ENCODE data around the gene UTP14C.
"Not testable (repeated sequence)": the region's sequence is repeated elsewhere in the genome, so short reads cannot be mapped to it uniquely, and the experiment has no call there.

UTP14C gene

GRCh38 chr13:52026246-52026626 is 1.7 kb downstream of the UTP14C start:
- Histone ChIP-seq H3K9me3 (ENCODE audit: control insufficient read depth, low read depth, low read length) (no peaks in the 10 kb centered on the region), H3K36me3 (ENCODE audit: control insufficient read depth, low read depth, low read length) (peaks cover 30% of the 10 kb centered on the region), H3K4me1 (ENCODE audit: control insufficient read depth, low read depth, low read length) (no peaks in the 10 kb centered on the region), H3K27ac (ENCODE audit: low read length) (no peak overlapping the region), H3K4me3 (ENCODE audit: low read length) (no peak overlapping the region), H3K27me3 (ENCODE audit: control insufficient read depth, insufficient read depth, low read length) (no peaks in the 10 kb centered on the region), H3K9ac (ENCODE audit: low read length) (no peak overlapping the region)

- Histone ChIP-seq H3K36me3 (ENCODE audit: control insufficient read depth, low read depth, low read length) (peaks cover 30% of the 10 kb centered on the region), H3K9ac (ENCODE audit: low read length) (no peak overlapping the region), H3K9me3 (ENCODE audit: control insufficient read depth, low read depth, low read length) (no peaks in the 10 kb centered on the region), H3K27me3 (ENCODE audit: control insufficient read depth, insufficient read depth, low read length) (no peaks in the 10 kb centered on the region), H3K27ac (ENCODE audit: low read length) (no peak overlapping the region), H3K4me1 (ENCODE audit: control insufficient read depth, low read depth, low read length) (no peaks in the 10 kb centered on the region), H3K4me3 (ENCODE audit: low read length) (no peak overlapping the region)
These were observed 3.3 kb downstream of the UTP14C start for GRCh38 chr13:52027832-52028231.

- no peaks in the 10 kb centered on the region for H3K27me3 ChIP-seq (ENCODE audit: control insufficient read depth, insufficient read depth, low read length)
- H3K36me3 ChIP-seq (ENCODE audit: control insufficient read depth, low read depth, low read length) = peaks cover 30% of the 10 kb centered on the region
These were observed 5.1 kb downstream of the UTP14C start for GRCh38 chr13:52029569-52029968.

GRCh38 chr13:52030401-52030800 is 5.9 kb downstream of the UTP14C start:
- not testable (repeated sequence) for H3K27ac ChIP-seq (ENCODE audit: low read length); H3K4me1 ChIP-seq (ENCODE audit: control insufficient read depth, low read depth, low read length); H3K4me3 ChIP-seq (ENCODE audit: low read length); H3K9me3 ChIP-seq (ENCODE audit: control insufficient read depth, low read depth, low read length); H3K27me3 ChIP-seq (ENCODE audit: control insufficient read depth, insufficient read depth, low read length); H3K9ac ChIP-seq (ENCODE audit: low read length)
- peaks cover 24% of the 10 kb centered on the region for H3K36me3 ChIP-seq (ENCODE audit: control insufficient read depth, low read depth, low read length)

More at GRCh38 chr13:52029569-52029968, 5.1 kb downstream of the UTP14C start:
- Histone ChIP-seq H3K9me3 (ENCODE audit: control insufficient read depth, low read depth, low read length) (no peaks in the 10 kb centered on the region), H3K27ac (ENCODE audit: low read length) (no peak overlapping the region), H3K4me3 (ENCODE audit: low read length) (no peak overlapping the region), H3K9ac (ENCODE audit: low read length) (no peak overlapping the region), H3K4me1 (ENCODE audit: control insufficient read depth, low read depth, low read length) (no peaks in the 10 kb centered on the region)

GRCh38 chr13:52033039-52033438 is 8.5 kb downstream of the UTP14C start:
- Histone ChIP-seq H3K27ac (ENCODE audit: low read length) (no peak overlapping the region), H3K27me3 (ENCODE audit: control insufficient read depth, insufficient read depth, low read length) (no peaks in the 10 kb centered on the region), H3K4me3 (ENCODE audit: low read length) (no peak overlapping the region), H3K9ac (ENCODE audit: low read length) (no peak overlapping the region), H3K9me3 (ENCODE audit: control insufficient read depth, low read depth, low read length) (no peaks in the 10 kb centered on the region), H3K4me1 (ENCODE audit: control insufficient read depth, low read depth, low read length) (no peaks in the 10 kb centered on the region), H3K36me3 (ENCODE audit: control insufficient read depth, low read depth, low read length) (peaks cover 16% of the 10 kb centered on the region)

GRCh38 chr13:52034616-52035226 is 10.2 kb downstream of the UTP14C start:
- no peaks in the 10 kb centered on the region for H3K9me3 ChIP-seq (ENCODE audit: control insufficient read depth, low read depth, low read length)
- H3K9ac ChIP-seq (ENCODE audit: low read length) = no peak overlapping the region
- H3K4me1 ChIP-seq (ENCODE audit: control insufficient read depth, low read depth, low read length) = no peaks in the 10 kb centered on the region
- no peaks in the 10 kb centered on the region for H3K36me3 ChIP-seq (ENCODE audit: control insufficient read depth, low read depth, low read length)
- no peaks in the 10 kb centered on the region for H3K27me3 ChIP-seq (ENCODE audit: control insufficient read depth, insufficient read depth, low read length)
- H3K27ac ChIP-seq (ENCODE audit: low read length) = no peak overlapping the region
- H3K4me3 ChIP-seq (ENCODE audit: low read length) = no peak overlapping the region

- Histone ChIP-seq H3K36me3 (ENCODE audit: control insufficient read depth, low read depth, low read length) (no peaks in the 10 kb centered on the region), H3K9ac (ENCODE audit: low read length) (no peak overlapping the region), H3K27me3 (ENCODE audit: control insufficient read depth, insufficient read depth, low read length) (no peaks in the 10 kb centered on the region), H3K27ac (ENCODE audit: low read length) (no peak overlapping the region), H3K4me1 (ENCODE audit: control insufficient read depth, low read depth, low read length) (no peaks in the 10 kb centered on the region), H3K9me3 (ENCODE audit: control insufficient read depth, low read depth, low read length) (no peaks in the 10 kb centered on the region), H3K4me3 (ENCODE audit: low read length) (no peak overlapping the region)
These were observed 11.5 kb downstream of the UTP14C start for GRCh38 chr13:52036037-52036436.

- Histone ChIP-seq H3K27ac (ENCODE audit: low read length) (no peak overlapping the region), H3K4me3 (ENCODE audit: low read length) (no peak overlapping the region), H3K4me1 (ENCODE audit: control insufficient read depth, low read depth, low read length) (no peaks in the 10 kb centered on the region), H3K27me3 (ENCODE audit: control insufficient read depth, insufficient read depth, low read length) (no peaks in the 10 kb centered on the region), H3K9ac (ENCODE audit: low read length) (no peak overlapping the region), H3K36me3 (ENCODE audit: control insufficient read depth, low read depth, low read length) (no peaks in the 10 kb centered on the region), H3K9me3 (ENCODE audit: control insufficient read depth, low read depth, low read length) (no peaks in the 10 kb centered on the region)
These were observed 19.2 kb downstream of the UTP14C start for GRCh38 chr13:52043675-52044074.

GRCh38 chr13:52047463-52047862 is 23.0 kb downstream of the UTP14C start:
- Histone ChIP-seq H3K27ac (ENCODE audit: low read length) (no peak overlapping the region), H3K4me1 (ENCODE audit: control insufficient read depth, low read depth, low read length) (peaks cover 4% of the 10 kb centered on the region), H3K4me3 (ENCODE audit: low read length) (no peak overlapping the region), H3K36me3 (ENCODE audit: control insufficient read depth, low read depth, low read length) (no peaks in the 10 kb centered on the region), H3K9me3 (ENCODE audit: control insufficient read depth, low read depth, low read length) (no peaks in the 10 kb centered on the region), H3K9ac (ENCODE audit: low read length) (no peak overlapping the region), H3K27me3 (ENCODE audit: control insufficient read depth, insufficient read depth, low read length) (no peaks in the 10 kb centered on the region)

GRCh38 chr13:52048516-52048915 is 24.0 kb downstream of the UTP14C start:
- Histone ChIP-seq H3K4me3 (ENCODE audit: low read length) (no peak overlapping the region), H3K4me1 (ENCODE audit: control insufficient read depth, low read depth, low read length) (peaks cover 4% of the 10 kb centered on the region), H3K27me3 (ENCODE audit: control insufficient read depth, insufficient read depth, low read length) (no peaks in the 10 kb centered on the region), H3K36me3 (ENCODE audit: control insufficient read depth, low read depth, low read length) (no peaks in the 10 kb centered on the region), H3K27ac (ENCODE audit: low read length) (no peak overlapping the region), H3K9ac (ENCODE audit: low read length) (no peak overlapping the region), H3K9me3 (ENCODE audit: control insufficient read depth, low read depth, low read length) (no peaks in the 10 kb centered on the region)

GRCh38 chr13:52051400-52051799 is 26.9 kb downstream of the UTP14C start:
- H3K27ac ChIP-seq (ENCODE audit: low read length) = no peak overlapping the region
- no peaks in the 10 kb centered on the region for H3K27me3 ChIP-seq (ENCODE audit: control insufficient read depth, insufficient read depth, low read length)
- no peaks in the 10 kb centered on the region for H3K9me3 ChIP-seq (ENCODE audit: control insufficient read depth, low read depth, low read length)
- H3K9ac ChIP-seq (ENCODE audit: low read length) = no peak overlapping the region
- H3K36me3 ChIP-seq (ENCODE audit: control insufficient read depth, low read depth, low read length) = no peaks in the 10 kb centered on the region
- peaks cover 4% of the 10 kb centered on the region for H3K4me1 ChIP-seq (ENCODE audit: control insufficient read depth, low read depth, low read length)
- no peak overlapping the region for H3K4me3 ChIP-seq (ENCODE audit: low read length)

- no peak overlapping the region for H3K4me3 ChIP-seq (ENCODE audit: low read length)
- peaks cover 4% of the 10 kb centered on the region for H3K4me1 ChIP-seq (ENCODE audit: control insufficient read depth, low read depth, low read length)
- H3K9me3 ChIP-seq (ENCODE audit: control insufficient read depth, low read depth, low read length) = no peaks in the 10 kb centered on the region
- no peak overlapping the region for H3K9ac ChIP-seq (ENCODE audit: low read length)
- no peaks in the 10 kb centered on the region for H3K27me3 ChIP-seq (ENCODE audit: control insufficient read depth, insufficient read depth, low read length)
- H3K36me3 ChIP-seq (ENCODE audit: control insufficient read depth, low read depth, low read length) = no peaks in the 10 kb centered on the region
- no peak overlapping the region for H3K27ac ChIP-seq (ENCODE audit: low read length)
These were observed 29.0 kb downstream of the UTP14C start for GRCh38 chr13:52053460-52053859.
